HEK293T (cell line): ENCODE data around the gene NGRN.

Experiments used
- CTCF ChIA-PET: fragments of 350-600 bp; formaldehyde crosslinking; extraction: SDS; loops from one replicate; lab custom pipeline; 2021; ENCODE audit warnings: antibody characterized with exemption, inconsistent platforms; lab: Yijun Ruan, JAX
- POLR2A ChIA-PET: fragments of 350-600 bp; formaldehyde crosslinking; extraction: SDS; loops from one replicate; lab custom pipeline; 2020; ENCODE audit warnings: antibody characterized with exemption, inconsistent platforms; lab: Yijun Ruan, JAX
- DNase-seq: peaks from one replicate; pipeline ENCODE4 v3.0.0; 2012; ENCODE audit warnings: mixed read lengths; ENCODE audit errors: extremely low spot score
- ARNT ChIP-seq: fragments of 450-650 bp; IDR thresholded peaks from 2 replicates; pipeline ENCODE4 v1.6.1; 2017; ENCODE audit warnings: mild to moderate bottlenecking
- BHLHE40 ChIP-seq: fragments of 450-650 bp; IDR thresholded peaks from 2 replicates; pipeline ENCODE4 v1.6.1; 2016; ENCODE audit warnings: mild to moderate bottlenecking, moderate library complexity, borderline replicate concordance
- CTBP1 ChIP-seq: fragments of 450-650 bp; IDR thresholded peaks from 2 replicates; pipeline ENCODE4 v1.6.1; 2016; ENCODE audit warnings: borderline replicate concordance
- ELF4 ChIP-seq: fragments of 450-650 bp; IDR thresholded peaks from 2 replicates; pipeline ENCODE4 v1.6.1; 2017; ENCODE audit warnings: antibody characterized with exemption
- FOXA1 ChIP-seq: fragments of 450-650 bp; IDR thresholded peaks from 2 replicates; pipeline ENCODE4 v1.6.1; 2016; ENCODE audit warnings: mild to moderate bottlenecking
- FOXK2 ChIP-seq: fragments of 450-650 bp; IDR thresholded peaks from 2 replicates; pipeline ENCODE4 v1.6.1; 2016; ENCODE audit warnings: mild to moderate bottlenecking
- FOXM1 ChIP-seq: fragments of 450-650 bp; IDR thresholded peaks from 2 replicates; pipeline ENCODE4 v1.6.1; 2017; ENCODE audit warnings: mild to moderate bottlenecking, borderline replicate concordance
- HDGF ChIP-seq: fragments of 450-650 bp; IDR thresholded peaks from 2 replicates; pipeline ENCODE4 v1.6.1; 2017; ENCODE audit warnings: antibody characterized with exemption, borderline replicate concordance
- L3MBTL2 ChIP-seq: fragments of 450-650 bp; conservative IDR thresholded peaks from 2 replicates; pipeline ENCODE4 v1.6.1; 2016; ENCODE audit warnings: mild to moderate bottlenecking
- LEF1 ChIP-seq: fragments of 450-650 bp; IDR thresholded peaks from 2 replicates; pipeline ENCODE4 v1.6.1; 2017; ENCODE audit warnings: mild to moderate bottlenecking, borderline replicate concordance
- NFRKB ChIP-seq: fragments of 450-650 bp; IDR thresholded peaks from 2 replicates; pipeline ENCODE4 v1.6.1; 2016; ENCODE audit warnings: mild to moderate bottlenecking, moderate library complexity
- SP1 ChIP-seq: fragments of 450-650 bp; IDR thresholded peaks from 2 replicates; pipeline ENCODE4 v1.6.1; 2017
- SUZ12 ChIP-seq: fragments of 450-650 bp; IDR thresholded peaks from 2 replicates; pipeline ENCODE4 v1.6.1; 2016; ENCODE audit warnings: mild to moderate bottlenecking
- TARDBP ChIP-seq: fragments of 450-650 bp; IDR thresholded peaks from 2 replicates; pipeline ENCODE4 v1.6.1; 2016
- ZNF384 ChIP-seq: fragments of 450-650 bp; IDR thresholded peaks from 2 replicates; pipeline ENCODE4 v1.6.1; 2016
- TF ChIP-seq, protein P1 (sequence below): fragments of 450-650 bp; IDR thresholded peaks from 2 replicates; pipeline ENCODE4 v1.6.1; 2016

Gene NGRN

DNA sequence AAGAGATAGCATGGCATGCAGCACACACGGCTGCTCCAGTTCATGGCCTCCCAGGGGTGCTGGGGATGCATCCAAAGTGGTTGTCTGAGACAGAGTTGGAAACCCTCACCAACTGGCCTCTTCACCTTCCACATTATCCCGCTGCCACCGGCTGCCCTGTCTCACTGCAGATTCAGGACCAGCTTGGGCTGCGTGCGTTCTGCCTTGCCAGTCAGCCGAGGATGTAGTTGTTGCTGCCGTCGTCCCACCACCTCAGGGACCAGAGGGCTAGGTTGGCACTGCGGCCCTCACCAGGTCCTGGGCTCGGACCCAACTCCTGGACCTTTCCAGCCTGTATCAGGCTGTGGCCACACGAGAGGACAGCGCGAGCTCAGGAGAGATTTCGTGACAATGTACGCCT is 36.5 kb upstream of the NGRN start:
- TF ChIP-seq, protein P1, sequence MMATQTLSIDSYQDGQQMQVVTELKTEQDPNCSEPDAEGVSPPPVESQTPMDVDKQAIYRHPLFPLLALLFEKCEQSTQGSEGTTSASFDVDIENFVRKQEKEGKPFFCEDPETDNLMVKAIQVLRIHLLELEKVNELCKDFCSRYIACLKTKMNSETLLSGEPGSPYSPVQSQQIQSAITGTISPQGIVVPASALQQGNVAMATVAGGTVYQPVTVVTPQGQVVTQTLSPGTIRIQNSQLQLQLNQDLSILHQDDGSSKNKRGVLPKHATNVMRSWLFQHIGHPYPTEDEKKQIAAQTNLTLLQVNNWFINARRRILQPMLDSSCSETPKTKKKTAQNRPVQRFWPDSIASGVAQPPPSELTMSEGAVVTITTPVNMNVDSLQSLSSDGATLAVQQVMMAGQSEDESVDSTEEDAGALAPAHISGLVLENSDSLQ = no peak
- no peak for TF ChIP-seq SUZ12
- TF ChIP-seq FOXK2 = no peak
- TF ChIP-seq FOXM1 = no peak
- TF ChIP-seq HDGF = no peak
- no peak for TF ChIP-seq ARNT
- TF ChIP-seq ZNF384 = no peak
- no peak for TF ChIP-seq L3MBTL2
- CTCF ChIA-PET = no interaction called here
- no peak for DNase-seq
- POLR2A ChIA-PET = no interaction called here

DNA sequence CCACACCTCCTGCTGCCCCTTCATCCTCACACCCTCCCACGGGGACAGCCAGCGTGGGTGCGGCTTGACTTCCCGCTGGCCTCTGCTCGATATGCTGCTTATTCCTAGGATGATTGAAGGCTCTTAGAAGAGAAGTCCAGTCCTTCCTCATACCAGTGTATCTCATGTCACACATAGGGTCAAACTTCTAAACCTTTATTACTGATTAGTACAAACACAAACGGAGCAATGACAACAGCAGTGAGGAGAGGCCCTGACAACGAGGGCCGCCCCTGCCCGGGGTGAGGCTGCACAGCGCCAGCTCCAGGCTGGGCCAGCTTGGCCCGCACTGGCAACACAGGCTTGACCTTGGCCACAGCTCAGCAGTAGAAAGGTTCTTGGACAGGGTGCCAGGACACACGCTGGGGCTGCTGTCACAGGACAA is 35.4 kb upstream of the NGRN start:
- TF ChIP-seq ELF4 (no peak), L3MBTL2 (no peak), SUZ12 (no peak), HDGF (no peak), ZNF384 (no peak)
- TF ChIP-seq, protein P1 = no peak
- POLR2A ChIA-PET = interaction anchor here (1.7 kb wide), 1 partner anchor 29 kb away, joined by 4 read pairs; the partner anchor contains the start of gene SEMA4B
- DNase-seq = no peak
- CTCF ChIA-PET = interaction anchor here (5.1 kb wide), 1 partner anchor 9 kb away, joined by 37 read pairs; no protein-coding TSS in a partner anchor

DNA sequence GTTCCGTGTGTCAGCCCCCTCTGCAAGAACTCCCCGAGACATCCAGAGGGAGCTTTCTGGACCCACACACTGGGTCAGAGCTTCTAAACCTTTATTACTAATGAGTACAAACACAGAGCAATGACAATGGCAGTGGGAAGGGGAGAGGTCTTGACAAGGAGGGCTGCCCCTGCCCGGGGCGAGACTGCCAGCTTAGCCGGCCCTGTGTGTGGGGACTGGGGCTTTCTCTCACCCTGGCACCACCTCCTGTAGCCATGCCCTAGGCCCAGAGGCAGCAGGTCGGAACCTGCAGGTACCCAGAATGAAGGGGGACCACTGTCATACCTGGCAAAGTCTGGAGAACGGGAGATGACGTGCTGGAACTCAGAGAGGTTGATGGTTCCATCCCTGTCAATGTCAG is 34.9 kb upstream of the NGRN start:
- TF ChIP-seq LEF1 (no peak), HDGF (no peak), L3MBTL2 (no peak), FOXK2 (no peak), ARNT (no peak), TARDBP (no peak), NFRKB (no peak), SP1 (no peak), FOXA1 (no peak), ZNF384 (no peak), FOXM1 (no peak), ELF4 (no peak), BHLHE40 (no peak), SUZ12 (no peak)
- TF ChIP-seq, protein P1 = no peak
- no peak for DNase-seq
- CTCF ChIA-PET = interaction anchor here (5.1 kb wide), 1 partner anchor 9 kb away, joined by 37 read pairs; no protein-coding TSS in a partner anchor
- POLR2A ChIA-PET = interaction anchor here (1.7 kb wide), 1 partner anchor 30 kb away, joined by 4 read pairs; the partner anchor contains the start of gene SEMA4B

DNA sequence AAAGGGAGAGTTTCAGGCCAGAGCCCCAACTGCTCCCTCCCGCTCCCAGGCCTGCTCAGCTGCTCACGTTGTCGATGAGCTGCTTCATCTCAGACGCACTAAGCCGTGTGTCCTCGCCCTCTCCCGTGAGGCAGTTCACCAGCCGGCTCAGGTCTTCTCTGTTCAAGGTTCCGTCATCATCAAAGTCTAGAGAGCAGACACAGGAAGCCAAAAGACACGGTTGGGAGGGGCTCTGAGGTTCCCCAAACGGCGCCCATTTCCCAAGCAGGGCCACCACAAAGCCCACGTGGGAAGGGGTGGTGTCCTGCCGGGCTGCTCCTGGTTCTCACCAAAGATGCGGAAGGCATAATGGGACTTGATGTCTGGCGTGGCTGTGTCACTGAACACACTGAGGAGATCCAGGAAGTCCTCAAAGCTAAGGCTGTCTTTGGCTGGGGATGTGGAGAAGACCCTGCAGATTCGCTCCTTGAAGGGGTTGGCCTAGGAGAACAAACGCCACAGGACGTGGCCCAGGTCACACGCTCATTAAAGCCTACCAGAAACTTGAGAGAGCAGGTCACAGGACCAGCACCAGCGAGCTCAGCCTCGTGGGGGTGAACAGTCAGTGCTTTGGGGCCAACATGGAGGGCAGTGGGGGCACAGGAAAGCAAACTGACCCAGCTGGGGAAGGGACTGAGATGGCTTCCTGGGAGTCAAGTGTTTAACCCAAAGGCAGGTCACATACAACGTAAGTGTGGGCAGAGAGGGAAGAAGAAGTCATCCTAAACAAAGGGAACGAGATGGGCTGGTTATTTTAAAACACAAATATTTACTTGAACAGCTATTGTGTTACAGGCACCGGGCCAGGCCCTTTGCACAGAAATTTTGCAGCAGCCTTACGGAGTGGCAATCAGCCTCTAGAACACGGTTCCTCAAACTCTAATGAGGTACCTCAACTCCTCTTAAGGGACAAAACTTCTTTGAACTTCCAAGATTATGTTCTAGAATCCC is 34.1 kb upstream of the NGRN start:
- no peak for DNase-seq

DNA sequence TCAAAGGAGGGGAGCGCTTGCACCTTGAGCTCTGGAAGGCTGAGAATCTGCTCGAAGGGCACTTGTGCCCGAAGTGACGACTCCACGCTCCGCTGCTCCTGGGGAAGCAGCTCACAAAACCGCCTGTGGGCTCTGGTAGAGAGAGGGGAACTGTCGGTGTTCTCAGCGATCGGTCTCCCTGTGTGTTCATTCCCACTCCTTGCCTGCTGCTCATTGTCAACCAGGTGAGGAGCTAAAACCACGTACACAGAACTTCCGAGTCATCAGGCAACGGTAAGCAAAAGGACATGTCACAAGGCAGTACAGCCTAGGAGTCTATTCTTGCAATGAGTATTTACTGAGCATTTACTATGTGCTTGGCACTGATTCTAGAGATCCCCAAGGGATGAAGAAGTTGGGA is 33.3 kb upstream of the NGRN start:
- ChIA-PET POLR2A (interaction anchor here (2.0 to 3.1 kb wide), 3 partner anchors 17 to 36 kb away, joined by 6 to 37 read pairs (median 10); partner anchors contain the start of genes SEMA4B and TTLL13), CTCF (interaction anchor here (1.1 to 5.1 kb wide), 3 partner anchors 9 to 17 kb away, joined by 3 to 37 read pairs (median 4); partner anchors contain the start of gene TTLL13)
- DNase-seq = no peak
- no peak for TF ChIP-seq SUZ12
- no peak for TF ChIP-seq CTBP1
- no peak for TF ChIP-seq FOXA1
- no peak for TF ChIP-seq HDGF
- TF ChIP-seq L3MBTL2 = no peak
- no peak for TF ChIP-seq TARDBP
- TF ChIP-seq FOXK2 = no peak
- no peak for TF ChIP-seq ELF4
- TF ChIP-seq ZNF384 = no peak
- TF ChIP-seq NFRKB = no peak
- no peak for TF ChIP-seq SP1
- TF ChIP-seq, protein P1 = no peak
- no peak for TF ChIP-seq FOXM1
- TF ChIP-seq ARNT = no peak
- no peak for TF ChIP-seq LEF1
- TF ChIP-seq BHLHE40 = no peak

More for the DNA sequence above, 34.1 kb upstream of the NGRN start:
- ChIA-PET CTCF (interaction anchor here (5.1 kb wide), 1 partner anchor 10 kb away, joined by 37 read pairs; no protein-coding TSS in a partner anchor), POLR2A (interaction anchor here (1.7 kb wide), 1 partner anchor 30 kb away, joined by 4 read pairs; the partner anchor contains the start of gene SEMA4B)
- TF ChIP-seq FOXK2 (no peak), HDGF (no peak)
